K562 (cell line): ENCODE data around the gene SDS.

Experiments
- ASH1L ChIP-seq: fragments of 450-650 bp; IDR thresholded peaks from 2 replicates; pipeline ENCODE4 v1.6.1; 2018; ENCODE audit warnings: borderline replicate concordance, mild to moderate bottlenecking, low read depth; ENCODE audit not compliant: partially characterized antibody
- ELF2 ChIP-seq: fragments of 250-450 bp; sonication (Bioruptor Pico); IDR thresholded peaks from 2 replicates; pipeline ENCODE4 v1.5.0; 2021; ENCODE audit warnings: mild to moderate bottlenecking
- EZH2 ChIP-seq: IDR thresholded peaks from 2 replicates; pipeline ENCODE4 v1.6.1; 2012; ENCODE audit warnings: low read depth, mild to moderate bottlenecking, inconsistent platforms, low read length, borderline replicate concordance
- MAFK ChIP-seq: IDR thresholded peaks from 2 replicates; pipeline ENCODE4 v1.6.1; 2011; ENCODE audit warnings: low read length, improper control_type of control experiment
- MYNN ChIP-seq, 2 experiments: sonication (generic); formaldehyde crosslinking in 1 of 2; IDR thresholded peaks; 2 replicates each; pipeline versions ENCODE4 v1.5.0 to v1.6.1; 2016 to 2020; ENCODE audit warnings: antibody characterized with exemption in 1 of 2, missing genetic modification reagents in 1 of 2
- NR3C1 ChIP-seq: sonication (generic); formaldehyde crosslinking; IDR thresholded peaks from 2 replicates; pipeline ENCODE4 v1.8.1; 2022; ENCODE audit warnings: missing genetic modification reagents
- PATZ1 ChIP-seq: fragments of 250-450 bp; sonication (Bioruptor Pico); IDR thresholded peaks from 2 replicates; pipeline ENCODE4 v1.5.0; 2020; ENCODE audit warnings: mild to moderate bottlenecking, borderline replicate concordance
- POLR2A ChIP-seq: fragments of 450-650 bp; conservative IDR thresholded peaks from 2 replicates; pipeline ENCODE4 v1.6.1; 2016
- SIN3A ChIP-seq, 2 experiments: fragments of 150-350 bp in 1 of 2; IDR thresholded peaks; 2 replicates each; pipeline ENCODE4 v1.6.1; 2011 to 2016; ENCODE audit warnings: borderline replicate concordance in 2 of 2, low read depth in 2 of 2, low read length in 2 of 2, mild to moderate bottlenecking in 2 of 2, moderate library complexity in 2 of 2; ENCODE audit not compliant: control insufficient read depth in 1 of 2
- SMC3 ChIP-seq: conservative IDR thresholded peaks from 2 replicates; pipeline ENCODE4 v1.6.1; 2011; ENCODE audit warnings: low read depth, low read length, improper control_type of control experiment; ENCODE audit not compliant: insufficient read depth
- ZFP36 ChIP-seq: fragments of 150-350 bp; IDR thresholded peaks from 2 replicates; pipeline ENCODE4 v1.6.1; 2018; ENCODE audit warnings: low read length, low read depth; ENCODE audit not compliant: partially characterized antibody
- ZNF146 ChIP-seq: IDR thresholded peaks from one replicate; pipeline ENCODE4 v1.6.1; 2018; ENCODE audit warnings: missing compliant biosample characterization; ENCODE audit not compliant: unreplicated experiment
- TF ChIP-seq, protein P1 (sequence below), 3 experiments: IDR thresholded peaks in 2 of 3; conservative IDR thresholded peaks in 1 of 3; 2 replicates each; pipeline ENCODE4 v1.5.1; 2011 to 2012; ENCODE audit warnings: low read length in 3 of 3, mild to moderate bottlenecking in 3 of 3, control low read depth in 2 of 3, improper control_type of control experiment in 1 of 3, inconsistent platforms in 1 of 3, low read depth in 1 of 3, mixed read lengths in 1 of 3, moderate library complexity in 1 of 3; ENCODE audit not compliant: insufficient read depth in 2 of 3
- TF ChIP-seq, protein P2 (sequence below), 2 experiments: fragments of 450-650 bp in 1 of 2; sonication (generic) in 1 of 2; formaldehyde crosslinking in 1 of 2; IDR thresholded peaks in 1 of 2; conservative IDR thresholded peaks in 1 of 2; 2 replicates each; pipeline versions ENCODE4 v1.6.1 to v1.8.1; 2016 to 2023; ENCODE audit warnings: mild to moderate bottlenecking in 2 of 2, moderate library complexity in 2 of 2, inconsistent platforms in 1 of 2, missing genetic modification reagents in 1 of 2

DNA sequence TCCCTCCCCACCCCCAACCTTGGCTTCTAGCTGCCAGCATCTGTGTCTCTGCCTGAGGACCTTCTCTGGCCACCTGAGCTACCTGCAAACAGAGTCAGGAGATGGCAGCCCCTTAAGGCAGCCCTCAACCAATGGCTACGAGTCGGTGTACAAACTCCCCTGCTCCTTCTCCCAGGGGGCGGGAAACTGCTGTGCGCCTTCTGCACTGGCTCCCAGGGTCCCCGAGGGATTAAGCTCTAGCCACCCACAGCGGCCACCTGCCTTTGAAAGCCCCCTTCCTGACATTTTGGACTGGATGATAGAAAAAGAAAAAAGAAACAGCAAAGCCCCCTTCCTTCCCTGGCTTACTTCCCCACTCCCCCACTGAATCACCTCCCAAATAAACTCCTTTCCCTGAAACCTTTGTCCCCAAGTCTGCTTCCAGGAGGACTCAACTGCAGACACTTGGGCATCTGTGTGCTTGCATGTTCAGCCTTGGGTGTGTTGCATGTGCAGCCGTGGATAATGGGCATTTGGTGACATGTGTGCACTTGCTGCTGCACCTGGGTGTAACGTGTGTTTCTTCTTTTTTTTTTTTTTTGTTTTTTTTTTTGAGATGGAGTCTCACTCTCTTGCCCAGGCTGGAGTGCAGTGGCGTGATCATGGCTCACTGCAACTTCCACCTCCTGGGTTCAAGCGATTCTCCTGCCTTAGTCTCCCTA lies 6.0 kb downstream of the SDS start:
- no peak for TF ChIP-seq SMC3
- TF ChIP-seq EZH2 = no peak
- TF ChIP-seq SIN3A (IDR thresholded peaks at IDR 0.05; ENCODE audit: borderline replicate concordance in 2 of 2, control insufficient read depth in 1 of 2, low read depth in 2 of 2, low read length in 2 of 2) = no peak
- no peak for TF ChIP-seq ASH1L
- no peak for TF ChIP-seq MYNN (IDR thresholded peaks at IDR 0.05)
- no peak for TF ChIP-seq MYNN (CRISPR knock-in tag; IDR thresholded peaks at IDR 0.05)
- no peak for TF ChIP-seq POLR2A
- TF ChIP-seq NR3C1 = no peak
- TF ChIP-seq ZFP36 = no peak
- TF ChIP-seq, protein P1, sequence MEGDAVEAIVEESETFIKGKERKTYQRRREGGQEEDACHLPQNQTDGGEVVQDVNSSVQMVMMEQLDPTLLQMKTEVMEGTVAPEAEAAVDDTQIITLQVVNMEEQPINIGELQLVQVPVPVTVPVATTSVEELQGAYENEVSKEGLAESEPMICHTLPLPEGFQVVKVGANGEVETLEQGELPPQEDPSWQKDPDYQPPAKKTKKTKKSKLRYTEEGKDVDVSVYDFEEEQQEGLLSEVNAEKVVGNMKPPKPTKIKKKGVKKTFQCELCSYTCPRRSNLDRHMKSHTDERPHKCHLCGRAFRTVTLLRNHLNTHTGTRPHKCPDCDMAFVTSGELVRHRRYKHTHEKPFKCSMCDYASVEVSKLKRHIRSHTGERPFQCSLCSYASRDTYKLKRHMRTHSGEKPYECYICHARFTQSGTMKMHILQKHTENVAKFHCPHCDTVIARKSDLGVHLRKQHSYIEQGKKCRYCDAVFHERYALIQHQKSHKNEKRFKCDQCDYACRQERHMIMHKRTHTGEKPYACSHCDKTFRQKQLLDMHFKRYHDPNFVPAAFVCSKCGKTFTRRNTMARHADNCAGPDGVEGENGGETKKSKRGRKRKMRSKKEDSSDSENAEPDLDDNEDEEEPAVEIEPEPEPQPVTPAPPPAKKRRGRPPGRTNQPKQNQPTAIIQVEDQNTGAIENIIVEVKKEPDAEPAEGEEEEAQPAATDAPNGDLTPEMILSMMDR (IDR thresholded peaks at IDR 0.05 in 2 of 3, conservative IDR thresholded peaks at IDR 0.05 in 1 of 3; ENCODE audit: insufficient read depth in 2 of 3, low read depth in 1 of 3, low read length in 3 of 3) = no peak
- no peak for TF ChIP-seq PATZ1 (CRISPR knock-in tag)
- TF ChIP-seq, protein P2, sequence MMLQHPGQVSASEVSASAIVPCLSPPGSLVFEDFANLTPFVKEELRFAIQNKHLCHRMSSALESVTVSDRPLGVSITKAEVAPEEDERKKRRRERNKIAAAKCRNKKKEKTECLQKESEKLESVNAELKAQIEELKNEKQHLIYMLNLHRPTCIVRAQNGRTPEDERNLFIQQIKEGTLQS (IDR thresholded peaks at IDR 0.05) = no peak
- TF ChIP-seq, protein P2 (CRISPR knock-in tag; conservative IDR thresholded peaks at IDR 0.05) = no peak
- no peak for TF ChIP-seq MAFK
- TF ChIP-seq ZNF146 = no peak
- no peak for TF ChIP-seq ELF2 (CRISPR knock-in tag)
